ENCODE data around the gene FAM163B. TPM values are rescaled to one million over a fixed set of nuclear protein-coding genes. Genes with fewer than 3 reads are reported as not detected.

FAM163B gene
- total and polyA plus RNA-seq, 2 of the 8 experiments (the other 6 are each of a cell fraction or from before 2014, with no cell fraction given) = 0.63 to 1.0 TPM

DNA sequence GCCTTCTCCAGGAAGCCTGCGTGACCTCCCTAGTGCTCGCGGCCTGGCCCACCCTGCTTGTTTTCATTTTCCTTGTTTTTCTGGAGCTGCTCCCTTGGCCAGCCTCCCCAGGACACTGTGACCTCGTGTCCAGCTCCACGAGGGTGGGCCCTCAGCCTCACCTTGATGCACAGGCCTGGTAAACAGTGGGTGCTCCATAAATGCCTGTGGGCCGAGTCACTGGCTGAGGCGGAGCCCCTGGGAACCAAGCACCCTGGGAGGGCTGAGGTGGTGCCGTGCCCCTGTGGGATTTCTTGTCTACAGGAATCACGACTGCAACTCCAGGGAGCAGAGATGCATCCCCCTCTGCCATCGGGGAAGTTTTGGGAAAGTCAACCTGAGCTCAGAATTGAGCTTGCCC lies 17.2 kb downstream of the FAM163B start (continued):
- no peak for TF ChIP-seq E2F6 (IDR thresholded peaks at IDR 0.05)
- TF ChIP-seq EZH2 (IDR thresholded peaks at IDR 0.05; ENCODE audit: low read depth, low read length, severe bottlenecking) = no peak
- TF ChIP-seq CTBP2 (IDR thresholded peaks at IDR 0.05; ENCODE audit: borderline replicate concordance, insufficient read depth, insufficient read length, low read length) = no peak
- TF ChIP-seq JUN (IDR thresholded peaks at IDR 0.05; ENCODE audit: low read depth, low read length) = no peak
- TF ChIP-seq SRF (IDR thresholded peaks at IDR 0.05; ENCODE audit: low read depth, low read length) = no peak

Measured in H1 (cell line).